DOHH2 (cell line): ENCODE data around the gene CCL16.

Experiments
- EZH2phosphoT487 ChIP-seq: fragments of 200-600 bp; sonication (generic); IDR thresholded peaks from 2 replicates; pipeline ENCODE4 v1.6.1; 2017; ENCODE audit warnings: borderline replicate concordance, mild to moderate bottlenecking, antibody characterized with exemption, low read length, moderate library complexity, mixed read lengths
- TF ChIP-seq, protein P1 (sequence below): fragments of 200-600 bp; sonication (generic); IDR thresholded peaks from one replicate; pipeline ENCODE4 v1.5.1; 2014; ENCODE audit warnings: antibody characterized with exemption, mild to moderate bottlenecking, low read depth, low read length; ENCODE audit not compliant: poor library complexity, severe bottlenecking

DNA sequence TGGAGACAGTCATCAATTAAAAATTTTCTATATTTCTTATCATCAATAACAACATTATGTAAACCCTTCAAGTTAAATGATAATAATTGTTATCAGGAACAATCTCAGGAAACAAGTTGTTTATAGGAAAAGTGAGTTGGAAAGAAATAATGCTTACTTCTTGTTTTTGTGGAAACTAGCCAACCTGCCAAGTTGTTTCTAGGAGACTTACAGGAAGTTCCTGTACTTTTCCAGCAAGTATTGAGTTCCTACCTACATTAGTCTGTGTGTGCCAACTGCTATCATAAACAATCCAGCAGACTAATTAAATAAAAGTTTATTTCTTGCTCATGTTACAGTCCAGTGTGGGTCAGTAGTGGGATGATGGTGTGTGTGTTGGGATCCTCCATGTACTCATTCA, 6.9 kb upstream of the CCL16 start:
- TF ChIP-seq, protein P1, sequence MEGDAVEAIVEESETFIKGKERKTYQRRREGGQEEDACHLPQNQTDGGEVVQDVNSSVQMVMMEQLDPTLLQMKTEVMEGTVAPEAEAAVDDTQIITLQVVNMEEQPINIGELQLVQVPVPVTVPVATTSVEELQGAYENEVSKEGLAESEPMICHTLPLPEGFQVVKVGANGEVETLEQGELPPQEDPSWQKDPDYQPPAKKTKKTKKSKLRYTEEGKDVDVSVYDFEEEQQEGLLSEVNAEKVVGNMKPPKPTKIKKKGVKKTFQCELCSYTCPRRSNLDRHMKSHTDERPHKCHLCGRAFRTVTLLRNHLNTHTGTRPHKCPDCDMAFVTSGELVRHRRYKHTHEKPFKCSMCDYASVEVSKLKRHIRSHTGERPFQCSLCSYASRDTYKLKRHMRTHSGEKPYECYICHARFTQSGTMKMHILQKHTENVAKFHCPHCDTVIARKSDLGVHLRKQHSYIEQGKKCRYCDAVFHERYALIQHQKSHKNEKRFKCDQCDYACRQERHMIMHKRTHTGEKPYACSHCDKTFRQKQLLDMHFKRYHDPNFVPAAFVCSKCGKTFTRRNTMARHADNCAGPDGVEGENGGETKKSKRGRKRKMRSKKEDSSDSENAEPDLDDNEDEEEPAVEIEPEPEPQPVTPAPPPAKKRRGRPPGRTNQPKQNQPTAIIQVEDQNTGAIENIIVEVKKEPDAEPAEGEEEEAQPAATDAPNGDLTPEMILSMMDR = no peak
- no peak for TF ChIP-seq EZH2phosphoT487
